ENCODE measurements around the gene DMRTA1.

DNA sequence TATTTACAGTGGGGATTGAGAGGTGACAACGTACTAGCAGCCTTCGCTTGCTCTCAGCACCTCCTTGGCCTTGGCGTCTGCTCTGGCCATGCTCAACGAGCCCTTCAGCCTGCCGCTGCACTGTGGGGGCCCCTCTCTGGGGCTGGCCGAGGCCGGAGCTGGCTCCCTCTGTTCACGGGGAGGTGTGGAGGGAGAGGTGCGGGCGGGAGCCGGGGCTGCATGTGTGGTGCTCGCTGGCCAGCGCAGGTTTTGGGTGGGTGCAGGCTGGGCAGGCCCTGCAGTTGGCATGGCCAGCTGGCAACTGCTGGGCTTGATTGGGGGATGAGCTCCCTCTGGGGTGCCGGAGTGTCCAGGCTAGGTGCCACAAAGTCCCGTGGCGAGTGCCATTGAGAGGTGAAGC is 5.8 kb upstream of the DMRTA1 start:
- TF ChIP-seq, protein P1, sequence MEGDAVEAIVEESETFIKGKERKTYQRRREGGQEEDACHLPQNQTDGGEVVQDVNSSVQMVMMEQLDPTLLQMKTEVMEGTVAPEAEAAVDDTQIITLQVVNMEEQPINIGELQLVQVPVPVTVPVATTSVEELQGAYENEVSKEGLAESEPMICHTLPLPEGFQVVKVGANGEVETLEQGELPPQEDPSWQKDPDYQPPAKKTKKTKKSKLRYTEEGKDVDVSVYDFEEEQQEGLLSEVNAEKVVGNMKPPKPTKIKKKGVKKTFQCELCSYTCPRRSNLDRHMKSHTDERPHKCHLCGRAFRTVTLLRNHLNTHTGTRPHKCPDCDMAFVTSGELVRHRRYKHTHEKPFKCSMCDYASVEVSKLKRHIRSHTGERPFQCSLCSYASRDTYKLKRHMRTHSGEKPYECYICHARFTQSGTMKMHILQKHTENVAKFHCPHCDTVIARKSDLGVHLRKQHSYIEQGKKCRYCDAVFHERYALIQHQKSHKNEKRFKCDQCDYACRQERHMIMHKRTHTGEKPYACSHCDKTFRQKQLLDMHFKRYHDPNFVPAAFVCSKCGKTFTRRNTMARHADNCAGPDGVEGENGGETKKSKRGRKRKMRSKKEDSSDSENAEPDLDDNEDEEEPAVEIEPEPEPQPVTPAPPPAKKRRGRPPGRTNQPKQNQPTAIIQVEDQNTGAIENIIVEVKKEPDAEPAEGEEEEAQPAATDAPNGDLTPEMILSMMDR (IDR thresholded peaks at IDR 0.05): no peak
- no peak for TF ChIP-seq EP300 (IDR thresholded peaks at IDR 0.05)
